ENCODE data around the gene ZDHHC22.

ZDHHC22 gene

GRCh38 chr14:77125823-77126325, 15.7 kb downstream of the ZDHHC22 start:
- DNase-seq = no peak

- DNase-seq = no peak
Measured at GRCh38 chr14:77125281-77125801, 16.2 kb downstream of the ZDHHC22 start.

GRCh38 chr14:77124345-77125280, 17.0 kb downstream of the ZDHHC22 start:
- DNase-seq = peak; percentile 46

GRCh38 chr14:77123381-77124325, 17.9 kb downstream of the ZDHHC22 start:
- no peak for DNase-seq

GRCh38 chr14:77122526-77123125, 19.0 kb downstream of the ZDHHC22 start:
- no peak for DNase-seq

GRCh38 chr14:77120771-77121743, 20.5 kb downstream of the ZDHHC22 start:
- DNase-seq = peak; percentile 51

GRCh38 chr14:77119851-77120250, 21.7 kb downstream of the ZDHHC22 start:
- DNase-seq = no peak

- no peak for DNase-seq
Measured at GRCh38 chr14:77116172-77116817, 25.3 kb downstream of the ZDHHC22 start.

GRCh38 chr14:77114609-77115008, 27.0 kb downstream of the ZDHHC22 start:
- no peak for DNase-seq

GRCh38 chr14:77113644-77114043, 27.9 kb downstream of the ZDHHC22 start:
- DNase-seq = no peak

- no peak for DNase-seq
Measured at GRCh38 chr14:77111021-77111420, 30.6 kb downstream of the ZDHHC22 start.

- no peak for DNase-seq
Measured at GRCh38 chr14:77110286-77110685, 31.3 kb downstream of the ZDHHC22 start.

- DNase-seq = no peak
Measured at GRCh38 chr14:77109656-77110055, 31.9 kb downstream of the ZDHHC22 start.

GRCh38 chr14:77108753-77109152, 32.8 kb downstream of the ZDHHC22 start:
- DNase-seq = no peak

GRCh38 chr14:77107228-77107627, 34.4 kb downstream of the ZDHHC22 start:
- DNase-seq = no peak

GRCh38 chr14:77106666-77107065, 34.9 kb downstream of the ZDHHC22 start:
- no peak for DNase-seq

GRCh38 chr14:77105145-77105939, 36.2 kb downstream of the ZDHHC22 start:
- no peak for DNase-seq

- DNase-seq = no peak
Measured at GRCh38 chr14:77104393-77104792, 37.2 kb downstream of the ZDHHC22 start.

GRCh38 chr14:77103951-77104350, 37.6 kb downstream of the ZDHHC22 start:
- DNase-seq = no peak

- DNase-seq = no peak
Measured at GRCh38 chr14:77103475-77103874, 38.1 kb downstream of the ZDHHC22 start.
